Measurements from ENCODE around the gene YBX2. TPM values are rescaled to one million over a fixed set of nuclear protein-coding genes. Genes with fewer than 3 reads are reported as not detected.

YBX2 gene
- total RNA-seq, 6 donors from 2014 or later = 0.14 to 2.2 (median 1.2) TPM; not detected in 1

GRCh38 chr17:7289256-7290032 is 5.0 kb downstream of the YBX2 start:
- peaks cover 8 to 10% (median 9%) of the 10 kb centered on the region in 4 donors for H3K4me1 ChIP-seq

GRCh38 chr17:7285679-7286078 is 8.8 kb downstream of the YBX2 start:
- TF ChIP-seq CTCF (IDR thresholded peaks at IDR 0.05) = no peak
- TF ChIP-seq EP300 (IDR thresholded peaks at IDR 0.05) = no peak
- no peak for TF ChIP-seq POLR2AphosphoS5 (IDR thresholded peaks at IDR 0.05)
- ATAC-seq (ENCODE audit: low FRiP score in 2 of 2) (no peak), DNase-seq (peak in 1 of 2 donors; percentile 61)
- peaks cover 19 to 24% (median 21%) of the 10 kb centered on the region in 4 donors for H3K4me1 ChIP-seq
- H3K36me3 ChIP-seq = no peaks in the 10 kb centered on the region
- H3K9me3 ChIP-seq = no peaks in the 10 kb centered on the region
- WGBS, 2 donors = 95 to 98% methylated on average over 8 to 12 of the region's 12 CpGs
- peaks cover 0 to 12% (median 4%) of the 10 kb centered on the region in 4 donors for H3K27me3 ChIP-seq
- H3K27ac ChIP-seq = no peak overlapping the region
- H3K4me3 ChIP-seq = no peak overlapping the region

More at GRCh38 chr17:7289256-7290032, 5.0 kb downstream of the YBX2 start:
- H3K9me3 ChIP-seq = no peaks in the 10 kb centered on the region
- TF ChIP-seq POLR2A (IDR thresholded peaks at IDR 0.05) (no peak), POLR2AphosphoS5 (IDR thresholded peaks at IDR 0.05) (no peak), CTCF (IDR thresholded peaks at IDR 0.05) (no peak), EP300 (IDR thresholded peaks at IDR 0.05) (no peak)
- H3K36me3 ChIP-seq = no peaks in the 10 kb centered on the region
- WGBS, 2 donors = 86 to 92% methylated on average over 9 to 18 of the region's 18 CpGs
- H3K27me3 ChIP-seq = peaks cover 0 to 13% (median 9%) of the 10 kb centered on the region in 4 donors
- DNase-seq (peak in 1 of 2 donors; percentile 70), ATAC-seq (ENCODE audit: low FRiP score in 2 of 2) (no peak)
- H3K27ac ChIP-seq = no peak overlapping the region
- H3K4me3 ChIP-seq = no peak overlapping the region

GRCh38 chr17:7284911-7285310 is 9.5 kb downstream of the YBX2 start:
- TF ChIP-seq EP300 (IDR thresholded peaks at IDR 0.05) (no peak), POLR2AphosphoS5 (IDR thresholded peaks at IDR 0.05) (no peak), CTCF (IDR thresholded peaks at IDR 0.05) (no peak), POLR2A (IDR thresholded peaks at IDR 0.05) (no peak)
- Histone ChIP-seq H3K4me3 (no peak overlapping the region), H3K9me3 (no peaks in the 10 kb centered on the region), H3K36me3 (no peaks in the 10 kb centered on the region), H3K4me1 (peaks cover 23 to 29% (median 24%) of the 10 kb centered on the region in 4 donors), H3K27ac (no peak overlapping the region), H3K27me3 (peaks cover 0 to 12% (median 4%) of the 10 kb centered on the region in 4 donors)
- ATAC-seq (ENCODE audit: low FRiP score in 2 of 2) (no peak), DNase-seq (peak in 1 of 2 donors; percentile 75)
- WGBS, 2 donors = 94 to 96% methylated on average over 14 to 16 of the region's 16 CpGs

- Histone ChIP-seq H3K9me3 (no peaks in the 10 kb centered on the region), H3K4me1 (peaks cover 23 to 29% (median 24%) of the 10 kb centered on the region in 4 donors), H3K27me3 (peaks cover 0 to 12% (median 4%) of the 10 kb centered on the region in 4 donors), H3K27ac (no peak overlapping the region), H3K4me3 (no peak overlapping the region), H3K36me3 (no peaks in the 10 kb centered on the region)
- DNase-seq (no peak), ATAC-seq (ENCODE audit: low FRiP score in 2 of 2) (no peak)
- 84 to 90% methylated on average over 14 to 18 of the region's 18 CpGs for WGBS, 2 donors
- TF ChIP-seq CTCF (IDR thresholded peaks at IDR 0.05) (no peak), POLR2AphosphoS5 (IDR thresholded peaks at IDR 0.05) (no peak), POLR2A (IDR thresholded peaks at IDR 0.05) (no peak), EP300 (IDR thresholded peaks at IDR 0.05) (no peak)
Observed at GRCh38 chr17:7283471-7284216, 10.8 kb downstream of the YBX2 start.
